ENCODE data around the gene SCML2.

Gene SCML2

GRCh38 chrX:18353931-18354368 is 538 bp downstream of the SCML2 start:
- H3K36me3 ChIP-seq (ENCODE audit: control insufficient read depth, insufficient read depth, low read length): no peaks in the 10 kb centered on the region
- no peak overlapping the region for H3K27ac ChIP-seq (ENCODE audit: low read depth, low read length, severe bottlenecking)
- WGBS, 2 experiments (ENCODE audit: insufficient coverage in 2 of 2): 0% methylated on average over 1 to 5 of the region's 50 CpGs
- H3K9me3 ChIP-seq (ENCODE audit: control insufficient read depth, low read length): no peaks in the 10 kb centered on the region
- no peaks in the 10 kb centered on the region for H3K4me1 ChIP-seq (ENCODE audit: control insufficient read depth, insufficient read depth, low read length, poor library complexity, severe bottlenecking)
- H3K4me3 ChIP-seq (ENCODE audit: extremely low read depth, insufficient read depth, low read length, poor library complexity, severe bottlenecking): peak overlapping the region; percentile 51

- no peaks in the 10 kb centered on the region for H3K36me3 ChIP-seq (ENCODE audit: control insufficient read depth, insufficient read depth, low read length)
- no CpG with 5 or more reads among the region's 2 CpGs for WGBS, 2 experiments (ENCODE audit: insufficient coverage in 2 of 2)
- no peak overlapping the region for H3K27ac ChIP-seq (ENCODE audit: low read depth, low read length, severe bottlenecking)
- no peak overlapping the region for H3K4me3 ChIP-seq (ENCODE audit: extremely low read depth, insufficient read depth, low read length, poor library complexity, severe bottlenecking)
- H3K4me1 ChIP-seq (ENCODE audit: control insufficient read depth, insufficient read depth, low read length, poor library complexity, severe bottlenecking): no peaks in the 10 kb centered on the region
- no peaks in the 10 kb centered on the region for H3K9me3 ChIP-seq (ENCODE audit: control insufficient read depth, low read length)
These were observed 2.7 kb downstream of the SCML2 start for GRCh38 chrX:18351784-18352183.

GRCh38 chrX:18348047-18348446 is 6.4 kb downstream of the SCML2 start:
- Histone ChIP-seq H3K4me1 (ENCODE audit: control insufficient read depth, insufficient read depth, low read length, poor library complexity, severe bottlenecking) (no peaks in the 10 kb centered on the region), H3K9me3 (ENCODE audit: control insufficient read depth, low read length) (no peaks in the 10 kb centered on the region), H3K4me3 (ENCODE audit: extremely low read depth, insufficient read depth, low read length, poor library complexity, severe bottlenecking) (no peak overlapping the region), H3K36me3 (ENCODE audit: control insufficient read depth, insufficient read depth, low read length) (no peaks in the 10 kb centered on the region), H3K27ac (ENCODE audit: low read depth, low read length, severe bottlenecking) (no peak overlapping the region)
- 86 to 100% methylated on average over 1 of the region's 2 CpGs for WGBS, 2 experiments (ENCODE audit: insufficient coverage in 2 of 2)

- WGBS, 2 experiments (ENCODE audit: insufficient coverage in 2 of 2): 100% methylated on average over 1 of the region's 4 CpGs; no CpG with 5 or more reads in 1 of the 2 experiments
- Histone ChIP-seq H3K4me3 (ENCODE audit: extremely low read depth, insufficient read depth, low read length, poor library complexity, severe bottlenecking) (no peak overlapping the region), H3K9me3 (ENCODE audit: control insufficient read depth, low read length) (no peaks in the 10 kb centered on the region), H3K4me1 (ENCODE audit: control insufficient read depth, insufficient read depth, low read length, poor library complexity, severe bottlenecking) (no peaks in the 10 kb centered on the region), H3K36me3 (ENCODE audit: control insufficient read depth, insufficient read depth, low read length) (peaks cover 12% of the 10 kb centered on the region), H3K27ac (ENCODE audit: low read depth, low read length, severe bottlenecking) (no peak overlapping the region)
These were observed 45.1 kb downstream of the SCML2 start for GRCh38 chrX:18309401-18309800.

GRCh38 chrX:18297251-18297650 is 57.2 kb downstream of the SCML2 start:
- WGBS, 2 experiments (ENCODE audit: insufficient coverage in 2 of 2): no CpG with 5 or more reads among the region's 2 CpGs
- Histone ChIP-seq H3K4me1 (ENCODE audit: control insufficient read depth, insufficient read depth, low read length, poor library complexity, severe bottlenecking) (no peaks in the 10 kb centered on the region), H3K36me3 (ENCODE audit: control insufficient read depth, insufficient read depth, low read length) (no peaks in the 10 kb centered on the region), H3K9me3 (ENCODE audit: control insufficient read depth, low read length) (no peaks in the 10 kb centered on the region), H3K27ac (ENCODE audit: low read depth, low read length, severe bottlenecking) (no peak overlapping the region), H3K4me3 (ENCODE audit: extremely low read depth, insufficient read depth, low read length, poor library complexity, severe bottlenecking) (no peak overlapping the region)

GRCh38 chrX:18294893-18295292 is 59.6 kb downstream of the SCML2 start:
- H3K9me3 ChIP-seq (ENCODE audit: control insufficient read depth, low read length): no peaks in the 10 kb centered on the region
- H3K27ac ChIP-seq (ENCODE audit: low read depth, low read length, severe bottlenecking): no peak overlapping the region
- H3K4me3 ChIP-seq (ENCODE audit: extremely low read depth, insufficient read depth, low read length, poor library complexity, severe bottlenecking): no peak overlapping the region
- H3K36me3 ChIP-seq (ENCODE audit: control insufficient read depth, insufficient read depth, low read length): no peaks in the 10 kb centered on the region
- no peaks in the 10 kb centered on the region for H3K4me1 ChIP-seq (ENCODE audit: control insufficient read depth, insufficient read depth, low read length, poor library complexity, severe bottlenecking)
- 86% methylated on average over 1 of the region's 3 CpGs; no CpG with 5 or more reads in 1 of the 2 experiments for WGBS, 2 experiments (ENCODE audit: insufficient coverage in 2 of 2)

GRCh38 chrX:18291006-18291545 is 63.4 kb downstream of the SCML2 start:
- Histone ChIP-seq H3K4me3 (ENCODE audit: extremely low read depth, insufficient read depth, low read length, poor library complexity, severe bottlenecking) (no peak overlapping the region), H3K36me3 (ENCODE audit: control insufficient read depth, insufficient read depth, low read length) (no peaks in the 10 kb centered on the region), H3K27ac (ENCODE audit: low read depth, low read length, severe bottlenecking) (peak overlapping the region; percentile 29), H3K4me1 (ENCODE audit: control insufficient read depth, insufficient read depth, low read length, poor library complexity, severe bottlenecking) (no peaks in the 10 kb centered on the region), H3K9me3 (ENCODE audit: control insufficient read depth, low read length) (no peaks in the 10 kb centered on the region)
- 36 to 50% methylated on average over 1 to 4 of the region's 7 CpGs for WGBS, 2 experiments (ENCODE audit: insufficient coverage in 2 of 2)

GRCh38 chrX:18290200-18290599 is 64.3 kb downstream of the SCML2 start:
- WGBS, 2 experiments (ENCODE audit: insufficient coverage in 2 of 2): 60% methylated on average over 1 of the region's 4 CpGs; no CpG with 5 or more reads in 1 of the 2 experiments
- Histone ChIP-seq H3K9me3 (ENCODE audit: control insufficient read depth, low read length) (no peaks in the 10 kb centered on the region), H3K36me3 (ENCODE audit: control insufficient read depth, insufficient read depth, low read length) (no peaks in the 10 kb centered on the region), H3K4me1 (ENCODE audit: control insufficient read depth, insufficient read depth, low read length, poor library complexity, severe bottlenecking) (no peaks in the 10 kb centered on the region), H3K4me3 (ENCODE audit: extremely low read depth, insufficient read depth, low read length, poor library complexity, severe bottlenecking) (no peak overlapping the region), H3K27ac (ENCODE audit: low read depth, low read length, severe bottlenecking) (no peak overlapping the region)

- Histone ChIP-seq H3K36me3 (ENCODE audit: control insufficient read depth, insufficient read depth, low read length) (no peaks in the 10 kb centered on the region), H3K9me3 (ENCODE audit: control insufficient read depth, low read length) (no peaks in the 10 kb centered on the region), H3K27ac (ENCODE audit: low read depth, low read length, severe bottlenecking) (no peak overlapping the region), H3K4me1 (ENCODE audit: control insufficient read depth, insufficient read depth, low read length, poor library complexity, severe bottlenecking) (no peaks in the 10 kb centered on the region), H3K4me3 (ENCODE audit: extremely low read depth, insufficient read depth, low read length, poor library complexity, severe bottlenecking) (no peak overlapping the region)
- no CpG with 5 or more reads among the region's 3 CpGs for WGBS, 2 experiments (ENCODE audit: insufficient coverage in 2 of 2)
These were observed 65.8 kb downstream of the SCML2 start for GRCh38 chrX:18288716-18289115.

GRCh38 chrX:18286322-18286831 is 68.1 kb downstream of the SCML2 start:
- H3K27ac ChIP-seq (ENCODE audit: low read depth, low read length, severe bottlenecking): no peak overlapping the region
- no peaks in the 10 kb centered on the region for H3K4me1 ChIP-seq (ENCODE audit: control insufficient read depth, insufficient read depth, low read length, poor library complexity, severe bottlenecking)
- no peaks in the 10 kb centered on the region for H3K9me3 ChIP-seq (ENCODE audit: control insufficient read depth, low read length)
- 67% methylated on average over 1 of the region's 3 CpGs; no CpG with 5 or more reads in 1 of the 2 experiments for WGBS, 2 experiments (ENCODE audit: insufficient coverage in 2 of 2)
- no peaks in the 10 kb centered on the region for H3K36me3 ChIP-seq (ENCODE audit: control insufficient read depth, insufficient read depth, low read length)
- H3K4me3 ChIP-seq (ENCODE audit: extremely low read depth, insufficient read depth, low read length, poor library complexity, severe bottlenecking): no peak overlapping the region

- H3K9me3 ChIP-seq (ENCODE audit: control insufficient read depth, low read length): no peaks in the 10 kb centered on the region
- H3K27ac ChIP-seq (ENCODE audit: low read depth, low read length, severe bottlenecking): no peak overlapping the region
- no peak overlapping the region for H3K4me3 ChIP-seq (ENCODE audit: extremely low read depth, insufficient read depth, low read length, poor library complexity, severe bottlenecking)
- H3K36me3 ChIP-seq (ENCODE audit: control insufficient read depth, insufficient read depth, low read length): no peaks in the 10 kb centered on the region
- 100% methylated on average over 1 to 2 of the region's 4 CpGs for WGBS, 2 experiments (ENCODE audit: insufficient coverage in 2 of 2)
- no peaks in the 10 kb centered on the region for H3K4me1 ChIP-seq (ENCODE audit: control insufficient read depth, insufficient read depth, low read length, poor library complexity, severe bottlenecking)
These were observed 76.0 kb downstream of the SCML2 start for GRCh38 chrX:18278449-18278848.
